Nephron progenitor cell (in vitro differentiated cells): ENCODE data around the gene PKP1.

Experiments used
- DNase-seq: peaks from one replicate; pipeline ENCODE4 v3.0.0; 2021
- H3K27ac Mint-ChIP-seq: 2 replicates; pipeline ENCODE4 v1.8.0; 2021; ENCODE audit warnings: mild to moderate bottlenecking, moderate library complexity, mixed read lengths
- H3K27me3 Mint-ChIP-seq: 2 replicates; pipeline ENCODE4 v1.8.0; 2021; ENCODE audit warnings: mild to moderate bottlenecking, low read depth, mixed read lengths; ENCODE audit not compliant: poor library complexity
- H3K36me3 Mint-ChIP-seq: 2 replicates; pipeline ENCODE4 v1.8.0; 2021; ENCODE audit warnings: low read depth, mixed read lengths
- H3K4me1 Mint-ChIP-seq: 2 replicates; pipeline ENCODE4 v1.8.0; 2021; ENCODE audit warnings: mixed read lengths
- H3K4me3 Mint-ChIP-seq: 2 replicates; pipeline ENCODE4 v1.8.0; 2021; ENCODE audit warnings: mild to moderate bottlenecking, moderate library complexity, mixed read lengths
- H3K9me3 Mint-ChIP-seq: 2 replicates; pipeline ENCODE4 v1.8.0; 2021; ENCODE audit warnings: mild to moderate bottlenecking, moderate library complexity, mixed read lengths
- TF ChIP-seq, protein P1 (sequence below): fragments of 200-600 bp; sonication (generic); IDR thresholded peaks from 2 replicates; pipeline ENCODE4 v1.5.0; 2021; ENCODE audit warnings: antibody characterized with exemption

Gene PKP1

GRCh38 chr1:201350884-201351283 lies 67.6 kb downstream of the PKP1 start:
- Mint-ChIP-seq H3K36me3 (no peaks in the 10 kb centered on the region), H3K4me1 (peaks cover 29% of the 10 kb centered on the region), H3K27ac (no peak overlapping the region), H3K9me3 (no peaks in the 10 kb centered on the region), H3K4me3 (no peak overlapping the region), H3K27me3 (peaks cover 18% of the 10 kb centered on the region)
- DNase-seq, result no peak
- TF ChIP-seq, protein P1, sequence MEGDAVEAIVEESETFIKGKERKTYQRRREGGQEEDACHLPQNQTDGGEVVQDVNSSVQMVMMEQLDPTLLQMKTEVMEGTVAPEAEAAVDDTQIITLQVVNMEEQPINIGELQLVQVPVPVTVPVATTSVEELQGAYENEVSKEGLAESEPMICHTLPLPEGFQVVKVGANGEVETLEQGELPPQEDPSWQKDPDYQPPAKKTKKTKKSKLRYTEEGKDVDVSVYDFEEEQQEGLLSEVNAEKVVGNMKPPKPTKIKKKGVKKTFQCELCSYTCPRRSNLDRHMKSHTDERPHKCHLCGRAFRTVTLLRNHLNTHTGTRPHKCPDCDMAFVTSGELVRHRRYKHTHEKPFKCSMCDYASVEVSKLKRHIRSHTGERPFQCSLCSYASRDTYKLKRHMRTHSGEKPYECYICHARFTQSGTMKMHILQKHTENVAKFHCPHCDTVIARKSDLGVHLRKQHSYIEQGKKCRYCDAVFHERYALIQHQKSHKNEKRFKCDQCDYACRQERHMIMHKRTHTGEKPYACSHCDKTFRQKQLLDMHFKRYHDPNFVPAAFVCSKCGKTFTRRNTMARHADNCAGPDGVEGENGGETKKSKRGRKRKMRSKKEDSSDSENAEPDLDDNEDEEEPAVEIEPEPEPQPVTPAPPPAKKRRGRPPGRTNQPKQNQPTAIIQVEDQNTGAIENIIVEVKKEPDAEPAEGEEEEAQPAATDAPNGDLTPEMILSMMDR, result no peak

- H3K9me3 Mint-ChIP-seq, result no peaks in the 10 kb centered on the region
- DNase-seq, result no peak
- H3K36me3 Mint-ChIP-seq, result no peaks in the 10 kb centered on the region
- H3K4me1 Mint-ChIP-seq, result peaks cover 28% of the 10 kb centered on the region
- H3K4me3 Mint-ChIP-seq, result no peak overlapping the region
- H3K27ac Mint-ChIP-seq, result no peak overlapping the region
- peaks cover 18% of the 10 kb centered on the region for H3K27me3 Mint-ChIP-seq
- TF ChIP-seq, protein P1, result no peak
Measured at GRCh38 chr1:201351617-201352016, 68.3 kb downstream of the PKP1 start.

DNA sequence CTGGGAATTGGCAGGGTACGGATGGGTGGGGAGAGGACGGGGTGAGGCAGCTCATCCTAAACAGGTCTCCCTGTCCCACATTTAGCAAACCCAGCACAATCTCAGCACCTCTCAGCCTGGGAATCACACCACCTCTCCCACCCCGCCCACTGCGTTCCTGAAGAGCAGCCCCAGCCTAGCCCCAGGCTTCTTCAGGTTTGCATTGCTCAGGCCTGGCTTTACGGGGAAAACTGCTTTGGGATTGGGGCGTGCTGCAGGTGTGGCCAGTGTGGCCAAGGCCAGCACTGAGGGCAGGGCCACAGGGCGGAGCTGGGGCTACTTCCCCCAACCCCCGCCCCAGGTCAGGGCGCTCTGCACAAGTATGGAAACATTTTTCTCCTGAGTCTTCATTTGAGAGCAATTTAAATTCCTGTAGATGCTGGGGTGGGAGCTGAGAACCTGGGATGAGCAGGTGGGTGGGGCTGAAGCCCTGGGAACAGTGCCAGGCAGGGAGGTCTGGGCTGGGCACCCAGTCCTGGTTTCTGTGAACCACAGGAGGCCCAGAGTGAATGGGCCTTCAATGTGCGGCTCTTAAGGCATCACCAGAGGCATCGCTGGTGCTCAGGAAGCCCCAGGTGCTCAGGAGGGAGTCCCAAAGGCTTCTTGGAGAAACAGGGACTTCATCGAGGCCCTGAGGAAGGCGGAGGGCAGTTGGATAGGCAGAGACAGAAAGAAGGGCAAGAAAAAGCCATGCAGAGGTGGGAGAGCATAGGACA lies 70.1 kb downstream of the PKP1 start:
- no peaks in the 10 kb centered on the region for H3K36me3 Mint-ChIP-seq
- peaks cover 18% of the 10 kb centered on the region for H3K4me1 Mint-ChIP-seq
- H3K27ac Mint-ChIP-seq, result no peak overlapping the region
- TF ChIP-seq, protein P1, result no peak
- peaks cover 12% of the 10 kb centered on the region for H3K27me3 Mint-ChIP-seq
- H3K9me3 Mint-ChIP-seq, result no peaks in the 10 kb centered on the region
- H3K4me3 Mint-ChIP-seq, result no peak overlapping the region
- DNase-seq, result no peak

- peaks cover 12% of the 10 kb centered on the region for H3K27me3 Mint-ChIP-seq
- no peaks in the 10 kb centered on the region for H3K36me3 Mint-ChIP-seq
- H3K9me3 Mint-ChIP-seq, result no peaks in the 10 kb centered on the region
- H3K27ac Mint-ChIP-seq, result peak overlapping the region; percentile 38
- TF ChIP-seq, protein P1, result no peak
- DNase-seq, result no peak
- H3K4me3 Mint-ChIP-seq, result no peak overlapping the region
- peaks cover 15% of the 10 kb centered on the region for H3K4me1 Mint-ChIP-seq
Measured at GRCh38 chr1:201354151-201354900, 71.0 kb downstream of the PKP1 start.

- Mint-ChIP-seq H3K4me3 (no peak overlapping the region), H3K27ac (no peak overlapping the region), H3K4me1 (peaks cover 16% of the 10 kb centered on the region), H3K9me3 (no peaks in the 10 kb centered on the region), H3K27me3 (peaks cover 12% of the 10 kb centered on the region), H3K36me3 (no peaks in the 10 kb centered on the region)
- DNase-seq, result no peak
- TF ChIP-seq, protein P1, result no peak
Measured at GRCh38 chr1:201354901-201355295, 71.6 kb downstream of the PKP1 start.
